Activated naive CD8-positive, alpha-beta T cell treated with anti-CD3 and anti-CD28 coated beads for 36 hours (primary cell): ENCODE results near the gene AP3S1. TPM values are rescaled to one million over a fixed set of nuclear protein-coding genes. Genes with fewer than 3 reads are reported as not detected.
A peak's percentile ranks its signal among the peaks of the same experiment; 100 is the strongest.
"Not testable (repeated sequence)": the region's sequence is repeated elsewhere in the genome, so short reads cannot be mapped to it uniquely, and the experiment has no call there.

ENCODE experiments used
- DNase-seq: peaks from one replicate; pipeline ENCODE4 v3.0.0; 2021
- H3K27ac Mint-ChIP-seq: one replicate; pipeline ENCODE4 v1.8.0; 2022; ENCODE audit warnings: mild to moderate bottlenecking, moderate library complexity, mixed read lengths
- H3K27me3 Mint-ChIP-seq: one replicate; pipeline ENCODE4 v1.8.0; 2022; ENCODE audit warnings: mild to moderate bottlenecking, mixed read lengths
- H3K36me3 Mint-ChIP-seq: one replicate; pipeline ENCODE4 v1.8.0; 2021; ENCODE audit warnings: mild to moderate bottlenecking, mixed read lengths
- H3K4me1 Mint-ChIP-seq: one replicate; pipeline ENCODE4 v1.8.0; 2021; ENCODE audit warnings: mixed read lengths
- H3K4me3 Mint-ChIP-seq: one replicate; pipeline ENCODE4 v1.8.0; 2022; ENCODE audit warnings: mild to moderate bottlenecking, moderate library complexity, mixed read lengths
- H3K9me3 Mint-ChIP-seq: one replicate; pipeline ENCODE4 v1.8.0; 2022; ENCODE audit warnings: mixed read lengths
- total RNA-seq, 2 experiments: library from RNA; stranded (reverse); gene quantifications; one replicate each; pipeline ENCODE4 v1.2.3, GENCODE V29; 2021

AP3S1 gene
- total RNA-seq = 10 to 100 TPM; 91.7 to 96.8 TPM

DNA sequence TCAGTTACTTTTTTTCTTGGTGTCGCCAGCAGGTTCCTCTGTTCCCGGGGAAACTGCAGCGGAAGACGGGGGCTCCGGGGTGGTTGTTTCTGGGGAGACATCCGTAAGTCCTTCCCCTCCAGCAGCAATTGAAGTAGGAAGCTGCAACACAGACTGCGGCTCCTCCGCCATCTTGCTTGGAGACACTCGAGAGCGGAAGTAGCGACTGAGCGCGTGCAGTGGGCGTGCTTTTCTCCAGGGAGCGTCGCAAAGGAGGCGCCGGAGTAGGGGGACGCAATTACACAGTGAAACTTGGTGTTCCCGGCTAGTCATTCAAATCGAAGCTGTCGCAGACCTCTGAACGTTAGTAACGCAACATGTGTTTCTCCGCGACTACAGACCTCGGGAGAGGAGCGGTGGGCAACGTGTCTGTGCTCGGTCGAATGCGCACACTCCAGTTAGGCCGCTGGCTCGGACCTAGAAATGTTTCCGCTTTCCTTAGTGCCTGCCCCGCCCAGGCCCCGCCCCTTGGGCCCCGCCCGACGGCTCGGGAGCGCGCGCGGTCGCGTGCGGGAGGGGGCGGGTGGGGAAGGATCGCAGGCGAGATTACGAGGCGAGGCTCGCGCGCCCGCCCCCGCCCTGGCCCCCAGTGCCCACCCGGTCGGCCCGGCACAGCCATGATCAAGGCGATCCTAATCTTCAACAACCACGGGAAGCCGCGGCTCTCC is at the start of gene AP3S1, which contains the start of gene ATG12:
AP3S1 (plus strand) TSS at position 554 of the 707 bp plus-strand sequence; CDS start at position 657, 103 bp downstream.
ATG12 (minus strand) TSS at position 184 of the 707 bp plus-strand sequence; CDS start at position 171, 13 bp downstream.
- peak within 1 kb of the TSS; percentile 100 for H3K27ac Mint-ChIP-seq
- no peaks in the 10 kb centered on the region for H3K9me3 Mint-ChIP-seq
- H3K27me3 Mint-ChIP-seq = no peaks in the 10 kb centered on the region
- H3K4me1 Mint-ChIP-seq = peaks cover 48% of the 10 kb centered on the region
- DNase-seq = peak; percentile 91
- H3K4me3 Mint-ChIP-seq = peak within 1 kb of the TSS; percentile 95
- H3K36me3 Mint-ChIP-seq = peaks cover 9% of the 10 kb centered on the region

DNA sequence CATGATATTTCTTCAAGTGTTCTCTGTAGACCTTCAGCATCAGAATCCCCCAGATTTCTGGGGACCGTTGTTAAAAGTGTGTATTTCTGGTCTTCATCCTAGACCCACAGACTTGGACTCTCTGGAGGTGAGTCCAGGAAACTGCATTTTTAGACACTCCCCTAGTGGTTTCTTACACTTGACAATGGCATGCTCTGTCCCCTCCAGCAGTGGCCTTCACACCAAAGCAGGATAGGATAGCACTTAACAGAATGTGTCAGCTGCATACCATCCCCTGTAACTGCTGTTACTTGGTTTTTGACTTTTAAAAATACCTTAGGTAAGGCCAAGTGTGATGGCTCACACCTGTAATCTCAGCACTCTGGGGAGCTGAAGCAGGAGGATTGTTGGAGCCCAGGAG is 46.0 kb upstream of the AP3S1 start:
- Mint-ChIP-seq H3K36me3 (no peaks in the 10 kb centered on the region), H3K9me3 (no peaks in the 10 kb centered on the region), H3K27me3 (peaks cover 51% of the 10 kb centered on the region), H3K4me1 (no peaks in the 10 kb centered on the region), H3K27ac (no peak overlapping the region), H3K4me3 (no peak overlapping the region)
- DNase-seq = no peak

DNA sequence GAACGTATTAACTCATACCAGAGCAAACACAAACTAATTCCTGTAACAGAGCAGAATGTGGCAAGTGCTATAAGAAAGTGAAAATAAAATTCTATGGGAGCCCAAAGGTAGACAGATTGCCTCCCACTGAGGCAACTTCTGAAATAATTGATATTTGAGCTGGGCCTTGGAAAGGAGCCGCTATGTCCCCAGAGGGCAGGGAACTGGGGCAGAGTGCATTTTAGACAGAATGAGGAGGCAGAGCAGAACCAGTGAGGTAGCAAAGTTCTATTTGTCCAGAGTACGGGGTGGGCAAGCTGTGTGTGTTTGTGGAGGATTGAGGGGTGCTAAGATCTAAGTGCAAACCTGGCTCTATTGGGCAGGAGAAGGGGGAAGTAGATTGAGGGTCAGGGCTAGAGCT is 45.1 kb upstream of the AP3S1 start:
- Mint-ChIP-seq H3K9me3 (no peaks in the 10 kb centered on the region), H3K4me3 (no peak overlapping the region), H3K27me3 (peaks cover 41% of the 10 kb centered on the region), H3K27ac (no peak overlapping the region), H3K4me1 (no peaks in the 10 kb centered on the region), H3K36me3 (no peaks in the 10 kb centered on the region)
- no peak for DNase-seq

DNA sequence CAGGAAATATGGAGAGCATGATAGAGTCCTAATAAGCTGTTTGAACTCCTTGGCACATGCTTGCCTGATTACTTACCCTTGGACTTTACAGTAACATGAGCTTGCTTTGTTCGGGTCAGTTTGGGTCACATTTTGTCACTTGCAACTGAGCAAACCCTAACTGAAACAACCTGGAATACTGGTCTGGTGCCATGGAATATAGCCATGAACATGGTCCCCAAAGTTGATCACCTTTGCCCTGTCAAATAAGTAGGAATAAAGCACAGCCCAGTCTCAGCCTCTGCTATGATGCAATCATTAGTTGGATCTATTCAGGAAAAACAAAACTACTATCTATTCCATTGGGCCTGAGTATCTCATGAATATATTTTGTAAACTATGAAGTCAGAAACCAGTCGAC is 43.5 kb upstream of the AP3S1 start:
- Mint-ChIP-seq H3K36me3 (no peaks in the 10 kb centered on the region), H3K27me3 (peaks cover 39% of the 10 kb centered on the region)

DNA sequence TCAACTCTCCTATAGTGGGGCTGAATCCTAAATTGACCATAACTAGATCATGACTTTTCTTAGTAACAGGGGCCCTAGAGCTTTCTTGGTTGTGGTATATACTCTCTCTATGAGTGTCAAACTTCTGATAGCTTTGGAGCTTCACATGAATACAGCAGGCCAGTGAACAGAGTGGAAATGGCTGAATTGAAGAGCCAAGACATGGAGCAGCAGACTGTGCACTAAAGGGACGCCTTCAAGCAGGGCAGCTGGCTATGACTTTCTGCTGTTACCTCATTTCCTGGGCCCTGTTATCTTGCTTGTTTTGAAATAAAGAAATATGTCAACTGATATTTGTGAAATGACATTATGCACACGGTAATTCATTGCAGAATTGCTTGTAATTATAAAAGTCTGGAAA is 41.6 kb upstream of the AP3S1 start:
- Mint-ChIP-seq H3K4me3 (no peak overlapping the region), H3K27me3 (peaks cover 39% of the 10 kb centered on the region), H3K9me3 (no peaks in the 10 kb centered on the region), H3K4me1 (no peaks in the 10 kb centered on the region), H3K27ac (no peak overlapping the region), H3K36me3 (no peaks in the 10 kb centered on the region)
- no peak for DNase-seq

More for the DNA sequence above, 43.5 kb upstream of the AP3S1 start:
- Mint-ChIP-seq H3K4me1 (no peaks in the 10 kb centered on the region), H3K9me3 (no peaks in the 10 kb centered on the region), H3K27ac (no peak overlapping the region), H3K4me3 (no peak overlapping the region)
- DNase-seq = no peak

DNA sequence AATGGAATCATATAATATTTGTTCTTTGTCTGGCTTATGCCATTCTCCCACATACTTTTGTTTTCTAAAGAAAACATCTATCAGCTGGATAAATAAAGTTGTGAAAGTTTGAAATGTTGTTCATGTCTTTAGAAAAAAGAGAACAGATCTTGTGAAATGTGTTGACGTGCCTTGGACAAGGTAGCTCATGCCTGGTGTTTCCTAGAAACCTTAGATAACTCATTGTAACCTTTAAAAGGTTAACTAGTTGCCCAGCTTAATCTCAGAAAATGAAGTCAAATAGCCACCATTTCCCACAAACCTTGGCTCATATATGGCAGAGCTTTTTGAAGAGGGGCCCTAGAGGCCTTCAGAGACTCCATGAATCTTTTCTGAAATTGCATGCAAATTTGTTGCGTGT is 40.6 kb upstream of the AP3S1 start:
- no peaks in the 10 kb centered on the region for H3K36me3 Mint-ChIP-seq
- DNase-seq = no peak
- no peaks in the 10 kb centered on the region for H3K4me1 Mint-ChIP-seq
- H3K27me3 Mint-ChIP-seq = peaks cover 39% of the 10 kb centered on the region
- no peak overlapping the region for H3K27ac Mint-ChIP-seq
- H3K4me3 Mint-ChIP-seq = no peak overlapping the region
- H3K9me3 Mint-ChIP-seq = no peaks in the 10 kb centered on the region

DNA sequence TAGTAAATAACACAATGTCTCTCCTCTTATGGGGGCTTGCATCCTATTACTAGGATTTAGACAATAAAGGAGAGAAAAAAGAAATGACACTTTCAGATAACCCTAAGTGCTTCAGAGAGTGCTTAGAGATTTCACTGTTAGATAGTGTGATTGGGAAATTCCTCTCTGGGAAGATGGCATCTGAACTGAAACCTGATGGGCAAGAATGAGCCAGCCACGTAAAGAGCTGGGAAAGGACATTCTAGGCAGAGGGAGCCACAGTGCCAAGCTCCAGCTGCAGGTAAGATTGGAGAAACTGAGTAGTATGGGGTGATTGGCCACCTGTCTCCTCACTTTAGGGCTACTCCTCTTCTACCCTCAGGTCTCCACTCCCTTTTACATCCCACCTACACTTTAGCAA is 39.8 kb upstream of the AP3S1 start:
- no peak for DNase-seq
- H3K27me3 Mint-ChIP-seq = peaks cover 46% of the 10 kb centered on the region
- H3K4me1 Mint-ChIP-seq = peaks cover 6% of the 10 kb centered on the region
- H3K9me3 Mint-ChIP-seq = no peaks in the 10 kb centered on the region
- no peak overlapping the region for H3K4me3 Mint-ChIP-seq
- H3K36me3 Mint-ChIP-seq = no peaks in the 10 kb centered on the region
- no peak overlapping the region for H3K27ac Mint-ChIP-seq

DNA sequence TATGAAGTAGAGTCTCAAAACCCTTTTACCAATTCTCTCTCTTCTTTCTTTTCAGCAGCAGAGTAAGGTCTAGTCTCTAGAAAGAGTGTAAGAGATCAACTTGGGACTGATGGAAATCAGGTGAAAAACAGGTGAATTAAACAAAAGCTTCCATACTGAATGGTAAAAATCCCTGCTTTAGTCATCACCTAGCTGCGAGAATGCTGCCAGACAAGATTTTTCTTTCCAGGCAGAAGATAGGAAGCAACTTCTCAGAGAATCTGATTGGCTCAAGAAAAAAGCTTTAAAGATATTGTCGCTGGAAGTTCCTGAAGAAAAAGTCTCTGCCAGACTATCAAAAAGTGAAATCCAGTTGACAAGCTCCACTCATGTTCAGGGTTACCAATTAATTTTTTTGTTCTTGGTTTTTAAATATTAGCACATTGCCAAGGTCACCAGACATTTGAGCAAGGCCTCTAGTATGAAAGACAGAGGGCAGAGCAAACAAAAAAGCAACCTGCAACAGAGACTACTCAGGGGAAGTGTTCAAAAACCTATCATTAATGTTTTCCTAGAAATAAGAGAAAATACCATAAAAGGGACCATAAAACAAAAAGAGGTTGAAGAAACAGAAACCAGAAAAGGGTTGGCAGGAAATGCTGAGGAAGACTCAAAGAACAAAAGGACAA is 34.6 kb upstream of the AP3S1 start:
- H3K4me3 Mint-ChIP-seq = peak overlapping the region; percentile 22
- peak overlapping the region; percentile 10 for H3K27ac Mint-ChIP-seq
- peaks cover 46% of the 10 kb centered on the region for H3K27me3 Mint-ChIP-seq
- no peaks in the 10 kb centered on the region for H3K36me3 Mint-ChIP-seq
- H3K9me3 Mint-ChIP-seq = no peaks in the 10 kb centered on the region
- peaks cover 28% of the 10 kb centered on the region for H3K4me1 Mint-ChIP-seq
- DNase-seq = no peak

DNA sequence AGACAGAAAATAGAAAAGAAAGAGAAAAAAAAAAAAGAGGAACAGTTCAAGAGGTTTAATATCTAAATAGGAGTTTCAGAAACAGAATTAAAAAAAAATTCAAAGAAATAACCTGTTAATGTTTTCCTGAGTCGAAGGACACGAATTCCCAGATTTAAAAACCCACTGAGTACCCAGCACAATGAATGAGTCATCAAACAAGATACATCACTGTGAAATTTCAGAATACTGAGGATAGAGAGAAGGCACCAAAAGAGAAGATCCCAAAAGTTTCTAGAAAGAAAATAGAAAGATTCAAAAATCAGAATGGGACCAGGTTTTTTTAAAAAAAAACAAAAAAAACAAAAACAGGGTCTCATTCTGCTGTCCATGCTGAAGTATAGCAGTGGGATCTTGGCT is 34.1 kb upstream of the AP3S1 start:
- DNase-seq = no peak
- H3K4me3 Mint-ChIP-seq = peak overlapping the region; percentile 22
- peaks cover 48% of the 10 kb centered on the region for H3K27me3 Mint-ChIP-seq
- no peaks in the 10 kb centered on the region for H3K9me3 Mint-ChIP-seq
- H3K4me1 Mint-ChIP-seq = peaks cover 28% of the 10 kb centered on the region
- H3K27ac Mint-ChIP-seq = peak overlapping the region; percentile 10
- H3K36me3 Mint-ChIP-seq = no peaks in the 10 kb centered on the region

DNA sequence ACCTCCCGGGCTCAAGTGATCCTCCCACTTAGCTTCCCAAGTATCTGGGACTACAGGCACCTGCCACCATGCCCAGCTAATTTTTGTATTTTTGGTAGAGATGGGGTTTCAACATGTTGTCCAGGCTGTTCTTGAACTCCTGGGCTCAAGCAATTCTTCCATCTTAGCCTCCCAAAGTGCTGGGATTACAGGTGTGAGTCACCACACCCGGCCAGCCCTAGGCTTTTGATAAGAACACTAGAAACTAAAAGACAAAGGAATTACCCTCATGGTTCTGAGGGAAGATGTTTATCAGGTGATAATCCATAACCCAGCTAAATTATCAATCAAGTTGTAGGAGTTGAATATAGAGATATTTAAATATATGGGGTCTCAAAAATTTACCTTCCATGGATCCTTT is 33.7 kb upstream of the AP3S1 start:
- not testable (repeated sequence) for DNase-seq, H3K4me3 Mint-ChIP-seq, H3K36me3 Mint-ChIP-seq, H3K9me3 Mint-ChIP-seq, H3K27ac Mint-ChIP-seq
- Mint-ChIP-seq H3K4me1 (peaks cover 28% of the 10 kb centered on the region), H3K27me3 (peaks cover 48% of the 10 kb centered on the region)

DNA sequence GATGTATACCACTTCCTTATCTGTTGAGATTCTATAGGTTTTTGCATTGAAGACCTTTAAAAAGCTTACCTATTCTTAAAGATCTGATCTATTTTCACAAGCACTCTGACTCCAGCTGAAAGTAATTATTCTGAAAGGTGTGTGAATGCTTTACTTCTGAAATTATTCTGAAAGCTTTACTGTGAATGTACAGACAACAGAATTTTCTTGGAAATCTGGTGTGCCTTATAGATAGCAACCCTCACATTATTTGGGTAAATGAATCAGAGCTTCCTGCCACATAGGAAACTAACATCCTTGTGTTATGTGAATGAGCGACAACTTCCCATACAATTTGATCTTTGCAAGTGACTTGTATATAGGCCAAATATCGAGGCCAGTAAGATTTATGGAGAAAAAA is 31.8 kb upstream of the AP3S1 start:
- Mint-ChIP-seq H3K4me1 (peaks cover 36% of the 10 kb centered on the region), H3K27me3 (peaks cover 64% of the 10 kb centered on the region), H3K27ac (no peak overlapping the region), H3K9me3 (no peaks in the 10 kb centered on the region), H3K4me3 (no peak overlapping the region), H3K36me3 (no peaks in the 10 kb centered on the region)
- DNase-seq = no peak

DNA sequence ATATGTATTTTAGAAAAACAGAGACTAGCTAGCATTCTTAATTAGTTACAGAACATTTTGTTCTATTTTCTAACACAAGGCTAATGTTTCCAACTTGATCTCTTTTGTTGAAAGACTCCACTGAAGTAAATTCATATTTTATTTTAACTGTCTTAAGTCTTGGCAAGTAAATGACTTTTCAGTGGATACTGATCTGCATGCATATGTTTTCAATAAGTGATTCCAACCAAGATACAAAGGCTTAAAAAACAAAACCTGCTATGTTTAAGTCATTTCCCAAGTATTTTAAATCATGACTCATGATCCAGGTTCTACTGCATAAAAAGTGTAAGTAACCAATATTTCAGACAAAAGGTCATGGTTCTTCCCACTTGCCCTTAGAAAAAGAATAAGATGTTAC is 31.0 kb upstream of the AP3S1 start:
- Mint-ChIP-seq H3K4me3 (no peak overlapping the region), H3K27ac (no peak overlapping the region), H3K36me3 (no peaks in the 10 kb centered on the region), H3K27me3 (peaks cover 71% of the 10 kb centered on the region), H3K9me3 (no peaks in the 10 kb centered on the region), H3K4me1 (peaks cover 40% of the 10 kb centered on the region)
- DNase-seq = no peak

DNA sequence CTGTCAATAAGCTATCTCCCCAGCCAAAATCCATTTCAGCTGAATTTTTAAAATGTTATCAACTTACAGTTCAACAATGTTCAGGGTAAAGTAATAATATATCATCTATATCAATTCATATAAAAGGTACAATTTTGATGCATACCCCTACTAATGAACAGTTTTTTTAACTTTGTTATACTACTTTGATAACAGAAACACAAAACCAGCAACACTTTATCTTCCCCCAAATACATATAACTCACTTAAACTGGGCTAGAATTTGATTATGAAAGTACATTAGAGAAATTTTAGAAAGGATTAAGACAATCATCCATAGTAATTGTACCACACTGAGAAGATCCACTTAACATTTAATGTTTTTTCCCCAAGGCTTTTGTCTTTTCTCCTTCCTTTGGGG is 30.3 kb upstream of the AP3S1 start:
- Mint-ChIP-seq H3K27ac (no peak overlapping the region), H3K9me3 (no peaks in the 10 kb centered on the region), H3K4me3 (no peak overlapping the region), H3K4me1 (peaks cover 44% of the 10 kb centered on the region), H3K27me3 (peaks cover 74% of the 10 kb centered on the region), H3K36me3 (no peaks in the 10 kb centered on the region)
- DNase-seq = no peak

DNA sequence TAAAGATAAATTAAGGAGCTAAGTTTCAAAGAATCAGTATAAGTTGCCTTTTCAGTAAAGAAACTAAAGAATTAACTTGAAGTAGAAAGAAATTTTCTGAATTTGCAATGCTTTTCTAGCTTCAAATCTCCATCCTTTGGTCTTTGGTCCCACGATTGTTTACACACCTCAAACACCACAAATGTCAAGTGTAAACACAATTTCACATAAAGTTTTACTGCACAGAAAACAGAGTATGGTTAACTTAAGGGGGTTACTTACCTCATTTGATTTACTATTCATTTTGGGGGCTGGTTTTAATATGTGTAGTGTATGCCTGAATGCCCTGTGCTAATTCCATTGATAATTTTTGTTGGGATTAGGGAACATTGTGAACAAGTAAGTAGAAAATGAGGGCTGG is 29.4 kb upstream of the AP3S1 start:
- H3K9me3 Mint-ChIP-seq = no peaks in the 10 kb centered on the region
- H3K27me3 Mint-ChIP-seq = peaks cover 72% of the 10 kb centered on the region
- no peak for DNase-seq
- H3K27ac Mint-ChIP-seq = no peak overlapping the region
- no peak overlapping the region for H3K4me3 Mint-ChIP-seq
- peaks cover 35% of the 10 kb centered on the region for H3K4me1 Mint-ChIP-seq
- no peaks in the 10 kb centered on the region for H3K36me3 Mint-ChIP-seq

DNA sequence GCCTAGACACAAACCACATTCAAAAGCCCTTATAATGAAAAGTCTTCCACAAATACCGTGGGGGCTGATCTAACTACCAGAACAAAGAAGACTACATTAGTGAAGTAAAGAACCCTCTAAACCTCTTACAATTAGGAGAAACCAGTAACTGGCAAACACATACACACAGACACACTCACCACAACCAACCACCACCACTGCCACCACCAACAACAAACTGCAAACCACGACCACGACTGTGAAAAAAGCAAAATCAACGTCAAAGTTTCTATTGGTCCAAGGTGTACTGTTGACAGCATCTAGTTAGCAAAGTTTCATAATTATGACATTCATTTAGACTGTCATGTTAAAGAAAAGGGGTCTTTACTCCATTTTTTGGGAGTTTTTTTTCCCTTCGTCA is 28.0 kb upstream of the AP3S1 start:
- Mint-ChIP-seq H3K27ac (no peak overlapping the region), H3K4me1 (peaks cover 28% of the 10 kb centered on the region), H3K36me3 (no peaks in the 10 kb centered on the region), H3K9me3 (no peaks in the 10 kb centered on the region), H3K4me3 (no peak overlapping the region), H3K27me3 (peaks cover 79% of the 10 kb centered on the region)
- no peak for DNase-seq
